T follicular helper cell (primary cell): ENCODE results near the gene CD8B.
"Not testable (repeated sequence)": the region's sequence is repeated elsewhere in the genome, so short reads cannot be mapped to it uniquely, and the experiment has no call there.

Experiments
- DNase-seq: peaks from one replicate; pipeline ENCODE4 v3.0.0-alpha.2; 2020; ENCODE audit warnings: low read depth

Gene CD8B

GRCh38 chr2:86836915-86837695 is 24.6 kb downstream of the CD8B start:
- DNase-seq, result not testable (repeated sequence)

GRCh38 chr2:86835548-86835889 is 26.2 kb downstream of the CD8B start:
- DNase-seq, result not testable (repeated sequence)

GRCh38 chr2:86833315-86833714 is 28.4 kb downstream of the CD8B start:
- DNase-seq, result no peak

GRCh38 chr2:86832334-86833096 is 29.2 kb downstream of the CD8B start:
- no peak for DNase-seq

GRCh38 chr2:86831537-86831936 is 30.1 kb downstream of the CD8B start:
- DNase-seq, result no peak

- no peak for DNase-seq
These were observed 34.7 kb downstream of the CD8B start for GRCh38 chr2:86826951-86827350.

GRCh38 chr2:86825693-86826381 is 35.8 kb downstream of the CD8B start:
- DNase-seq, result no peak

GRCh38 chr2:86825036-86825692 is 36.5 kb downstream of the CD8B start:
- DNase-seq, result no peak

- no peak for DNase-seq
These were observed 38.9 kb downstream of the CD8B start for GRCh38 chr2:86822668-86823345.

- no peak for DNase-seq
These were observed 39.8 kb downstream of the CD8B start for GRCh38 chr2:86821842-86822241.

GRCh38 chr2:86821306-86821705 is 40.4 kb downstream of the CD8B start:
- DNase-seq, result no peak

- no peak for DNase-seq
These were observed 42.7 kb downstream of the CD8B start for GRCh38 chr2:86818957-86819356.

- DNase-seq, result no peak
These were observed 43.4 kb downstream of the CD8B start for GRCh38 chr2:86818114-86818801.

GRCh38 chr2:86815611-86816010 is 46.1 kb downstream of the CD8B start:
- DNase-seq, result no peak

- DNase-seq, result no peak
These were observed 52.1 kb downstream of the CD8B start for GRCh38 chr2:86809481-86810121.

- peak; percentile 77 for DNase-seq
These were observed 53.1 kb downstream of the CD8B start for GRCh38 chr2:86808315-86809161.

GRCh38 chr2:86807468-86808275 is 54.0 kb downstream of the CD8B start:
- no peak for DNase-seq

GRCh38 chr2:86807133-86807467 is 54.6 kb downstream of the CD8B start:
- DNase-seq, result no peak
